HG02759 (cell line): ENCODE data around the gene RBMS3.

Source experiments
- ATAC-seq: cut with Tn5 transposase; IDR thresholded peaks from one replicate; pipeline ENCODE4 v1.9.1; 2021; ENCODE audit warnings: mild to moderate bottlenecking, moderate library complexity; ENCODE audit not compliant: unreplicated experiment

The RBMS3 gene

DNA sequence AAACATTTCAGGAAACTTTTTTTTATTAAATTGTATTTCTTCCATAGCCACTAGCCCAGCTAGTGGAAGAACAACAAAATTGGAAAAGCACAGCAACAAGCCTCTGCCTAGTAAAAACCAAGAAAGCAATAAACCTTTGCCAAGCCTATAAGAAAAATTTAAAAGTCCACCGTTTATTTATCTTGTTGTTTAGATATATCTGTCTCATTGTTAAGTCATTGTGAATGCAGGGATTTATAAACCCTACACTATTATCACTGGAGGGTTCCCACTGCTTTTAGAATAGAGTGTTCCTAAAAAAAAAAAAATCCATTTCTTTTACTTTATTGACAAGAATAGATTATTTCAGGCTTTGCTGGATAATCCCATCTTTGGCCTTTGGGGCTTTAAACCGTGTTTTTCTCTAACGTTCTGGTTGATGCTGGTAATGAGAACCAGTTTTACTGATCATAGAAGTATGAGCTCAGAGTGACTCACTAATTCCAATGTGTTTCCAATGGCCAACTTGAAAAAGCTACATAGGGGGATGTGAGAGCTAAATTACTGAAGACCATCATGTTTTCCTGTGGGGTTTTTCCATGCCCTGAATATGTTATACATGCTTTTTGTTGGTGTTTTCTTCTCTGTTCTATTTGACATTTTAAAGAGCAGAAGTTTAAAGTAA lies 634.1 kb downstream of the RBMS3 start:
- no peak for ATAC-seq

DNA sequence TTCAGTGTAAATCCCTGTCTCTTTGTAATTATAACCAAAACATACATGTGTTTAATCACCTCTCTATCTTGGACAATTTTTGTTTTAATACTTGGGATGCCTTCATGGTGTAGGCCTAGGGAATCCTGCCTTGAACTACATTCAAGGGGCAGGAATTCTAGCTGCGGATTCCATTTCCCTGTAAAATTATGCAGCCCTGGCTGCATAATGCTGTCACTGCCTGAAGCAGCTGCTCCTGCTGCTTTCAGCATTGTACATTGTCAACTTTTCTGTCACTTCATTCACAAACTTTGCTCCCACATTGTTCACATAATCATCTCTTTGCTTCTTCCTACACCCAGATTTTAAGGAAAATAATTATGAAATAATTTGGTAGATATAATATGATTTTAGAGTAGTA lies 638.7 kb downstream of the RBMS3 start:
- ATAC-seq, result no peak

DNA sequence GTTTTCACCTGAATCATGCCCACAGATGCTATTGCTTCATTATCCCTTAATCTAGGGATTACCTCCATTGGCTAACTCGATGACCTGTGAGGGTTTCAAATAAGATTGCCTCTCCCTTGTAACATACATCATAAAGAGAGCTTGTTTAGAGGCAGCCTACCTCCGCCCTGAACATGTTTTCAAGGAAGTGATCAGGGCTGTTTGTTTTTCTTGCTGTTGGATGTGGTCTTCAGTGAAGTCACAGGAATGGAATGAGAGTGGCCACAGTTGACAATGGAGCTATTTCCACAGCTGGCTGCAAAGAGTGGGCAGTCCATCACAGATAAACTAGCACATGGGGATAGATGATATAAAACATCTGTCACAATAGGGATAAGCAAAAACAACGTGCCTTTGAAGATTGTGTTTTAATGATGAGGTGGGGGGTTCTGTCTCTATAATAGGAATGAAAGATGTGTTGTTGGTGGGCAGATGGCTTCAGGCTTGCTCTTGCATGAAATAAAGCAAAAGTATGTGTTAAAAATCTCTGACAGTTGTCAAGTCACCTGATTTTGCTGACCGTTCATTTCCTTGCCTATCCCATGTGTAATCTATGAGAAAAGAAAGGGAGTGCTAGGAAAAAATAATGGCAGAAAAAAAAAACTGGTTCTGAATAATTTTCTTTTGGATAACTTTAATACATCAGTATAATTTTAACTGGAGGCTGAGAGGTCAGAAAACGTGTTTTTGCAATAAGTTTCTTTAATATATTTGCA lies 642.3 kb downstream of the RBMS3 start:
- no peak for ATAC-seq

DNA sequence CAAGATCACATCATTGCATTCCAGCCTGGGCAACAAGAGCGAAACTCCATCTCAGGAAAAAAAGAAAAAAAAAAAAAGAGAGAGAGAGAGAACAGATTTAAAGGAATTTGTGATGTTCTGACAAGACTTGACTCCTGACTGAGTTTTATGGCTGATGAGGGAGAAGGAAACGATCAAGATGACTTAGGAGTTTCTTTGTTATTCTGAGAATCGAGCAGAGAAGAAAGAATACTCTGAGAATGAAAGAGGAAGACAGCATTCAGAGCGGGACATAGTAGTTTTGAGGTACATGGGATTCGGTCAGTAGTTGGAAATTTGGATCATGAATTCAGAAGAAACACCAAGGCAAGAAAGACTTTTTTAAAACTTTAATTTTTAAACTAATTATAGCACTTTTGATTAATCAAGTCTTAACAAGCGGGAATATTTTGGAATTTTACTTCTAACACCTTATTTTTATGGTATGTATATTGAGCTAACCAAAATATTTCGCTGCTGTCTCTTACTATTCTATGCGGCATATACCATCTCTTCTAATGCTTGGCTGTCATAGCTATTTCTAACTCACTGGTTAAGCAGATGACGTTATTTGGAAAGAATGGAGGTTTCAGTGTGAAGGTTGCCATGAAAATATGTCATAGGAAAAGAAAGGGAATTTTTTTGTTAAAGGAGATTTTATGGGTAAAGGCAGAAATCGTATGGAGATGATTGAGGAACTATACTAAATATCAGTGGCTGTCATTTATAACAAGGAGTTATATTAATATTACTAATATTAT lies 644.1 kb downstream of the RBMS3 start:
- no peak for ATAC-seq

DNA sequence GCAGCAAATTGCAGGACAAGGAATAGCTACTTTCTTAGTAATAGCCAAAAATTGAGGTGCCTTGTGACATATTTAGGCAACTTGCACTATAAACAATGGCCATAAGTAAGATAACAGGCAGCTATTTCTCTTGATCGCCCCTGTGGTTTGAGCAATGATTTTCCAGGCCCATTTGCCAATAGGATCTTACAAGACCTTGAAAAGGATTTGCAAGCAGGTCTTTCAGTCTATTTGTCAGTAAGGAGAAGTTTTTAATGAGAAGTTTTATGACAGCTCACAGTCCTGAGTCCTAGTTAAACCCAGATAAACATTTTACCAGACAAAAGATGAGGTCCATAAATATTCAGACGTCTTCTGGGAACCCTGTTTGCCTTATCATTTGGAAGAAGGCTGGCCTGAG lies 645.5 kb downstream of the RBMS3 start:
- no peak for ATAC-seq

DNA sequence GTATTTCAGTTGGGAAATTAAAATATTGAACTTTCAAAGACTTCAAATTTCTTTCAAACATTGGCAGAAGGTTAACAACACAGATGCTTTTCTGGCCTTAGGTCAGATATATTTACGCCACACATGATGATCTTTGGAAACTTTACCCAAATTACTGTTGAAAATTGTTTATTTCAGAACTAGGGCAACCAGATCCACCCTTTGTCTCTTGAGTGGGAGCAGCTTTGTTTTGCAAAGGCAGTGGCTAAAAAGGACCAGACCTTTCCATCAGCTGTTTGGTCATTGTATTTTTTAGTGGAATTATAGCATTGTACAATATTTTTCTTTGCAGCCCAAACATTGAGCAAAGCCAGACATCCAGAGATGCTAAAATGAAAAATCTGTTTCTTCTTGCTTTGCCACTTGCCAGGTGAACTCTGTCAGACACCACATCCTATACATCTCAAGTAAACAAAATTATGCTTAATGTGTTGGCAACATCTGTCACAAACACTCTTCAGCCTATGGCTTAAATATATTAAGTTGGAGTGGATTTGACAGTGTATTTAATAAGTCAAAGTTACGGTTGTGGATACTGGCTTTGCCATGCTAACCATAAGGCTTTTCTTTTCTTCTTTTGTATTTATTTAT lies 651.9 kb downstream of the RBMS3 start:
- no peak for ATAC-seq

DNA sequence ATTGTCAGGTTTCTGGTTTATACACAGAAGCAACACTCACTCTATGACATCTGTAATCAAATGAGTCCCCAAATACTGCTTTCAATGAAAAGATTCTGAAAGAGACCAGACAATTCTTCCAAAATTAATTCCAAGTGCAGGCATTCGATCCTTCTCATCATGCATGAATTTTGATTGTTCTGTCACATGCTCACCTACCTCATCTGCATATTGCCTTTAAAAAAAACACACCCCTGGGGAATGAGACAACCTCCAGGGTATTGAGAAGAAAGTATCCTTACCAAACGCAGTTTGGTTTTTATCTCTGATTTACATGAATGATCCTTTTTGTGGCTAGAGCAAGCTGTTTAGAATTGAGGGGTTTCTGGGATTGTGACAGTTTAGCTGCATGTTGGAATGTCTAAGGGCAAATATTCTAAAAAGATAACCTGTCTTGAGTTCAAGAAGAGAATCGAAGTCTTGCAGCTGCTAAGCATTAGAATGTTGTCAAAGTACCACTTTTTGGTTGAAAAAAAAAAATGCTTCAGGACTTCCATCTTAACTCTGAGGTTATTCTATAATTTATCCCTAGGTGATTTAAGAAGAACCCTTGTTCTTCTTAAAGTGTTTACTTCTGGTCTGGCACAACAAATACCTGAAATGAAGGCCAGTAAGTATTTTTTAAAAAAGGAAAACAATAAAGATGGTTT lies 653.1 kb downstream of the RBMS3 start:
- no peak for ATAC-seq

DNA sequence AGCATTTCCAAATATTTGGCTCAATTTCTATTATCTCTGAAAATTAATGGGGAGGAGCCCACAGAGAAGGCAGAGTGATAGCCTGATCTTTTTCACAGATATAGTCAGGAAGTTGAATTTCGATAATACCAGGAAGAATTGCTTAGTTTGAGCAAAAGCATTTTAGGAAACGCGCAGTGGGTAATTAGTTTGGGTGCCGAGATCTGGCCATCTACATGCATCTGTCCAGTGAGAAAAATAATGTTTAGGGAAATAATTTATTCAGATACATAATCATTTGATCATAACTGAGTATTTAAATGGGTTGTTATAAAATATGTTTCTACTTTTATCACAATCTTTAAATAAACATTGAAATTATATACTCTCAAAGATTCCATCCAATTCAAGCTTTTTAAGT lies 653.9 kb downstream of the RBMS3 start:
- ATAC-seq, result no peak

DNA sequence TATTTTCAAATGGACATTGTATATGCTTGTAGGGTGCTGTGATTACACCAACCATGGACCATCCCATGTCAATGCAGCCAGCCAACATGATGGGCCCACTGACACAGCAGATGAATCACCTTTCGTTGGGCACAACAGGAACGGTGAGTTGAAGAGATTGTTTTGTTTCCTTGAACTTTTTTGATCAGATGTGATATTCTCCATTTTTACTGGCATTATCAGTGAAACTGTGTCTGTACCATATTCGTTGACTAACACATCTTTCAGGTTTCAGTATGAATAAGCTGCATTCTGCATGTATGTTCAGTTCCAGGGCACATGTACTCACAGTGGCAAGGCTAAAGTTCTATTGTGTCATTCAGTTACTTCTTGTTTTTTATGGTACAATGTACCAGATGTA lies 655.2 kb downstream of the RBMS3 start:
- peak; percentile 95 for ATAC-seq

DNA sequence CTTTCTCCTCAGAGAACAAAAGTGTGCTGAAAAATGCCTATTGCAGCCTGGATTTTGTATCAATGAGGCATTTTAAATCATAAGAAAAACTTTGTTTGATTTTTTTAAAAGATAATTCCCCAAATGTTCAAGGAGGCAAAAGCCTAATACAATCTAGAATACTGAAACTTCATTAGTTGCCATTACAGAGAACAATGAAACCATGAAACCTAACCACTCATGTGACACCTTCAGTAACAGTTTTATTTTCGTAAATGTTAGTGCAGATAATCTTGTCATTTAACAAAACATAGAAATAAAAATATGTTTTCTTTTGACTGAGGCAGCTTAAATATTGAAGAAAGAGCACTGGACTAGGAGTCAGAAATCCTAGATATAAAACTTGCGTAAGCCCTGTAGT lies 655.9 kb downstream of the RBMS3 start:
- ATAC-seq, result peak; percentile 22

DNA sequence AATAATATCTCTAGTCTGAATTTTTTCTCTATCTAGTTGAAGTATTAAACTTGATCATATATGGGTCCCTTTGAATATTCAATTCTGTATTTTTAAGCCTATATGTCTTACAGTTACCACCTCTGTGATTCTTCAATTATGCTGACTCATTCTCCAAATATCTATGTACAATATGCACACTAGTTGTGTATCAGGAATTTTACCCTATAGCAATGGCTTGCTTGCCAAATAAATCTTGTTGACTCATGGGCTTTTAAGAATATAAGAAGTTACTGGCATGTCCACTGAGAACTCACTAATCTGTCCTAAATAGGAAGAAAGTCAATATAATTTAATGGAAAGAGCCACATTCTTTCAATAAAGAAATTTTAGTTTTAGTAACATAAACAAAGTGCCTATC lies 656.3 kb downstream of the RBMS3 start:
- no peak for ATAC-seq

DNA sequence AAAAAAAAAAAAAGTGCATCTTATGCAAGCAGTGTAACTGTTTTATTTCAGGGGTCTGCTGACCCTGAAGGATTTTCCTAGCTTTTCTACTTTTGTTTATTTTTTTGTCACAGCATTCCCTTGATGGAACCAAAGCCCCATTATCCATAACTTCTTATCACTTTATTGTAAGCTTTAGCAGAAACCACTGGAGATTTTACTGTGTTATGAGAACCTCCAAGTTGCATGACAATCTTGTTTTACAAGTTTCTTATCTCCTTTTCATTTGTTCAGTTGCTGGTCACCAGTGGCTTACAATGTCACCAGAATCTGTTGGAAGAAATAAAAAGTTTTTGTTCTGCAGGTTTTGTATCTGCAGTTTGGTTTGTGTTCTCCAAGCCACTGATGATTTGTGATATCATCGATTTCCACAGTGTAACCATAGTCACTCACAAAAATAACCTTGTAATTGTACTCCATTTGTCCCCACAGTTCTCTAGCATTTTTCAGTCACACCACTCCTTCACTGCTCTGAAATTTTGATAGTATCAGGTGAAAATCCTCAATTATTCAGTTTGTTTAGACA lies 660.0 kb downstream of the RBMS3 start:
- ATAC-seq, result no peak

DNA sequence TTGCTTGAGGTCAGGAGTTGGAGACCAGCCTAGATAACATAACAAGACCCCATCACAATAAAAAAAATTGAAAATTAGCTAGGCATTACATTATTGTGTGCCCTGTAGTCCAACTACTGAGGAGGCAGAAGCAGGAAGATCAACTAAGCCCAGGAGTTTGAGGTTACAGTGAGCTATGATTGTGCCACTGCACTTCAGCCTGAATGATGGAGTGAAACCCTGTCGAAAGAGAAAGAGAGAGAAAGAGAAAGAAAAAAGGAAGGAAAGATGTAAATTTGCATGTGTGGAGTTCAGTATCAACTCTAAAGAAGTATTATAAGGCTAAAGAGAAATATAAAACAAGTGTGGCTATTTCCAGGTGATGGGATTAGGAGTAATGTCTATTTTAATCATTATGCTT lies 661.4 kb downstream of the RBMS3 start:
- no peak for ATAC-seq

DNA sequence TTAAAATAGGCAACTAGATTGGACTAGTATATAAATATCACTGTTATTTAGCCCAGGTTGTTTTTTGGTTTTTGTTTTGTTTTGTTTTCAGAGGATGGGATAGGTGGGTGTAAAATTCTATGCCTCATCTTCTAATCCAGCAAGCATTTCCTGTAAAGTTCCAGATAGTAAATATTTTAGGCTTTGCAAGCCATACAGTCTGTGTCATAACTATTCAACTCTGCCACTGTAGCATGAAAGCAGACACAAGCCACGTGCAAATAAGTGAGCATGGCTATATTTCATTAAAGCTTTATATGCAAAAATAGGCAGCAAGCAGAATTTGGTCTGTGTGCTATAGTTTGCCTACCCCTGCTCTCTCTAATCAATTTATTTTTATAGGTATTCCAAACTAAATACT lies 668.3 kb downstream of the RBMS3 start:
- no peak for ATAC-seq

DNA sequence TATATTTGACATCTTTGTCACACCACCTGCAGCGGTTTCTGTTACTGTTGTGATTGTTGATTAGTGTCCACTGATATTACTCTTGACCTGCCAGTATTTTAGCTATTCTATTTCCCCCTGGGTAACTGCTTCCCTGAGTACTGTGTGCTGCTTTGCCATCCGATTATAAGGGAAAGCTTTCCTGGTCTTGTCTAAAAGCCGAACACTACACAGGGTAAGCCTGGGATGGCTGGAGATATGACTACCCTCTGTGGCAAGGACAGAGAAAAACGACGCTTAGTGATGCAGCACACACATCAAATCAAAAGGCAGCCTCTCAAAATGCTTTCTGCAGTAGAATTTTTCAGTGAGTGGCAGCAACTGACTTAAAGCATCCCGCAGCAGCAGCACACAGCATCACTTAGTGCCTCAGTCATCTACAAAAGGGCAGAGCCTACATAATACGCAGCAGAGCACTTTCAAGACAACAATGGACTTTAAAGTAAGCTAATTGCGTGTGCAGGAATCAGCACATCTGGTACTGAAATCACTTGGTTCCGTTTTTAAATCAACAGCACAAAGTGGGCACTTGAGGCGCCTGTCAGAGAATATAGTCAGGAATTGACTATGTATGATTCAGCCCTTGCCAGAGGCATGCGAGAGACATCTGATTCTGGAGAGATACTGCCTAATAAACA lies 669.2 kb downstream of the RBMS3 start:
- no peak for ATAC-seq

DNA sequence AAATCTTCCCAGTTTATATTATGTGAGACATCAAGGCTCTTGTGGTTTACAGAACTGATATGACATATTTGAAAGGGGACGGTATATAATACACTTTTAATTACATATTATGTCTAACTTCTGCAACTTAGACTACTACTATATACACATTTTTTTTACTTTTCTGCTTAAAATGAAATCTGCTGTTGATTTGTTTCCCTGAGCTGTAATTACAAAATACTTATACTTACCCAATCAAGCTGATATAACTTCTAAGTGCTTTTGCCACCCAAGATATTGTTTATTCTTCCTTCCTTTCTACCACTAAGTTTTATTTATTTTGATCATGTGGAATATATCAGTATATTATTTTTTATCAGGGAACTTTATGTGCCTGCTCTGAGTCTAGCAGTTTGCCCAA lies 671.6 kb downstream of the RBMS3 start:
- ATAC-seq, result no peak

DNA sequence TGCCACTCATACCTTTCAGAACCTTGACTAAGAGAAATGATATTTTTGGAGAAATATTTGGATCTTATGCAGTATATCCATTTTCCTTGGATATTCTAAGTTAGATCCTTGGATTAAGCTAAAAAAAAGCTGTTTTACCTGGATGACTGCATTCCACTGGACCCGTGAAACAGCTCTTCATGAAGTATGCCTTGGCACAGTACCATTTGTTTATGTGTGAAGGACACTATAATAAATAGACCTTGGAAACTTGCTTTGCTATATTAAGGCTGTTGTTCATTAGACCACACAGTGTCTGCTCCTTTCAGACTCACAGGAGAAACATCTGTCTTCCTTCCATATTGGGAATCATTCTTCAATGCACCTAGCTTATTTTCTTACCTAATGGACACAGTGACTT lies 674.5 kb downstream of the RBMS3 start:
- no peak for ATAC-seq

DNA sequence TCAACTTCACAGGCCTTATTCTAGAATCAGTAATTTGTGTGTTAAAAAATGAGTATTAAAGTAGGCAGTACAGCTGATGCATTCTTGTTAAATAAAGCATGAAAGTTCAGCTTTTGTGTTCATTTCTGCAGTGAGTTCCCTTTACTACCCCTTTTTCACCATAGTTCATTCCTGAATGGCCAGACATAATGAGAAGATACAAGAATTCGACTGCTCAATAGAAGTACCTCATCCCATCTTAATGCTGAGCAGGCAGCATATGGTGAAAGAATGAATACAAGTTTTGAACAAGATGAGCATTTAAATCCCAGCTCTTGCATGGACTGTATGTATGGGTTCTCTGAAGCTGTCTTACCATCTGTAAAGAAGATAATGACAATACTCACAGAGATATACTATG lies 677.9 kb downstream of the RBMS3 start:
- ATAC-seq, result no peak

DNA sequence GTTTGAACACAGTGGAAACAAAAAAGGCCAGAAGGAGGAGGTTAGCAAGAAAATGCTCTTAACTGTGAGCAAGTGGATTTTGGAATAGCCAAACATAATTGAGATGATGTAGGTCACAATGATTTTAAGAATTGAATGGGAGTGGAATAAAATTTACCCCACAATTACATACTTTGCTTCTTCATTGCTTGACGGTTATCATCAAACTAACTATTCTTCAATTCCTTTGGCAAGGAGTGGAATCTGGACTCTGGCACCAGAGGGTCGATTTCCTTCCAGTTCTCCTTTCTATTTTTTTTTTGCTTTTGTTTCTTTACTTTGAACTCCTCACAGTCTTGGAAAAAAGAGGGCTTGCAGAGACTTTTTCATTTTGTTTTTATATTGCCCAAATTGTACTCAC lies 691.0 kb downstream of the RBMS3 start:
- ATAC-seq, result no peak
